ENCODE data around the gene DNAI7.

The DNAI7 gene, protein sequence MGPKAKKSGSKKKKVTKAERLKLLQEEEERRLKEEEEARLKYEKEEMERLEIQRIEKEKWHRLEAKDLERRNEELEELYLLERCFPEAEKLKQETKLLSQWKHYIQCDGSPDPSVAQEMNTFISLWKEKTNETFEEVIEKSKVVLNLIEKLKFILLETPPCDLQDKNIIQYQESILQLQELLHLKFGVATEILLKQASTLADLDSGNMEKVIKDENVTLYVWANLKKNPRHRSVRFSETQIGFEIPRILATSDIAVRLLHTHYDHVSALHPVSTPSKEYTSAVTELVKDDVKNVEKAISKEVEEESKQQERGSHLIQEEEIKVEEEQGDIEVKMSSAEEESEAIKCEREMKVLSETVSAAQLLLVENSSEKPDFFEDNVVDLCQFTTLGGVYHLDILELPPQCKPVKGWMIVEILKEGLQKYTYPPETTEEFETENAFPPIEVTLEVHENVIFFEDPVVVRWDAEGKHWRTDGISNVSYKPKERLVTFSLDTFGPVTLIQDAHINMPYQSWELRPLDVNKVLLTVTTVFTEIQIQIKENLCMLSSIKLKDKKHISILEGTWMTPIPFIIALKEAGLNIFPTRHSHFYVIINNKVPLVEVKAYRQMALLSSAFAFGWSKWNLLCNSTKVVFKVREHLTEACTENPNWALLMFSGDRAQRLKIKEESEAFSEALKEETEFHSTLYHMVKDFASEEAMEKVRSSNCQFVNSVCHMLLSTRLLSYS

GRCh38 chr12:25195056-25195971 lies at the start of gene DNAI7, which contains the start of gene ETFRF1:
DNAI7 (minus strand) TSS chr12:25195160; CDS start chr12:25195078, 82 bp downstream.
ETFRF1 (plus strand) TSS chr12:25195237; CDS start chr12:25203957, 8,720 bp downstream.
- DNase-seq (ENCODE audit: low read depth) = peak; percentile 90

GRCh38 chr12:25243680-25243990 lies 48.7 kb upstream of the DNAI7 start:
- no peak for DNase-seq (ENCODE audit: low read depth)

GRCh38 chr12:25242981-25243679 lies 48.2 kb upstream of the DNAI7 start:
- DNase-seq (ENCODE audit: low read depth) = no peak

- DNase-seq (ENCODE audit: low read depth) = peak; percentile 41
These were observed 46.4 kb upstream of the DNAI7 start for GRCh38 chr12:25241167-25242020.

DNA sequence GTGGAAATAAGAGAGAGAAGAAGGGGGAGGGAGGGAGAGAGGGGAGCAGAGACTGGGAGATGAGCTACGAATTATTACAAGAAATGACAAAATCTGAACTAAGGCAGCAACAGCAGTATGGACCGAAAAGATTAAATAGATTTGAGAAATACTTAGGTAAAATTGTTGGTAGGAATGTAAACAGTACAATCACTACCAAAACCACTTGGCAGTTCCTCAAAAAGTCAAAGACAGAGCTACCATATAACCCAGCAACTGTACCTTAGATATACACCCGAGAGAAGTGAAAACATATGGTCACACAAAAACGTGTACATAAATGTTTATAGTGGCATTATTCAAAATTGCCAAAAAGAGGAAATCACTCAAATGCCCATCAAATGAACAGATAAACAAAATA lies 41.7 kb upstream of the DNAI7 start:
- no peak for DNase-seq (ENCODE audit: low read depth)

- DNase-seq (ENCODE audit: low read depth) = no peak
These were observed 41.2 kb upstream of the DNAI7 start for GRCh38 chr12:25236190-25236589.

- DNase-seq (ENCODE audit: low read depth) = no peak
These were observed 18.4 kb upstream of the DNAI7 start for GRCh38 chr12:25213338-25213737.

GRCh38 chr12:25208554-25208953 lies 13.6 kb upstream of the DNAI7 start:
- no peak for DNase-seq (ENCODE audit: low read depth)

DNA sequence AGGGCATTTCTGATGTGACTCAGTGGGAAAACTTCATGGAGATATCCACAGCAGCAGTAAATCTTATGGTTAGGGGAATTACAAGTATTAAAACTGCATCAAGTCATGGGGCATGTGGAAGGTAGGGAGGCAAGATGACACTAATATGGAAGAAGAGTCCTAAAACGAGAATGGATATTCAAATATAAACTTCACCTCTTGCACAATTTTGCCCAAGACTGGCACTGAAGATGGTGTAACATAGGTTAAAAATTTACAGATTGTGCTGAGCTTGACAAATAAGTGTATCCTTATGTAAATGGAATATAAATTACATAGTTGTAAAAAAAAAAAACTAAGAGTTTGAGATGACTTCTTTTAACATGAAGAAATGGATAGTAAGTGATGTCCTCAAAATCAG lies 12.9 kb upstream of the DNAI7 start:
- DNase-seq (ENCODE audit: low read depth) = no peak

- no peak for DNase-seq (ENCODE audit: low read depth)
These were observed 12.5 kb upstream of the DNAI7 start for GRCh38 chr12:25207411-25207810.

DNA sequence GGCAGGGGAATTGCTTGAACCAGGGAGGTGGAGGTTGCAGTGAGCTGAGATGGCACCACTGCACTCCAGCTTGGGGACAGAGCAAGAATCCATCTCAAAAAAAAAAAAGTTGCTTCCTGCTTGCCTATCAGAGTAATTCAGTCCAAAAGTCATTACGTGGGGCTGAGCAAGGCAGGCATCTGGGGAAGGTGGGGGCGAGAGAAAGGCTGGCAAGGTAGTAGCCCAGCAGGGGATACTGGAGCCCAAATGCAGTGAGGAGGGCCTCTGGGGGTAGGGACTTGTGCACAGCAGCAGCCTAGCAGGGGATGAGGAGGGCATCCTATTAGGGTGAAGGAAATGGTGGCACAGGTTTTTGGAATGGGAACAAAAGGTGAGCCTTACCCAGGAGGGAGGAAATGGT lies 7.2 kb upstream of the DNAI7 start:
- DNase-seq (ENCODE audit: low read depth) = no peak

GRCh38 chr12:25200703-25201102 lies 5.7 kb upstream of the DNAI7 start:
- peak; percentile 16 for DNase-seq (ENCODE audit: low read depth)

GRCh38 chr12:25197608-25198007 lies 2.6 kb upstream of the DNAI7 start:
- DNase-seq (ENCODE audit: low read depth) = no peak

- no peak for DNase-seq (ENCODE audit: low read depth)
These were observed 271 bp downstream of the DNAI7 start for GRCh38 chr12:25194722-25195055.

- DNase-seq (ENCODE audit: low read depth) = no peak
These were observed 746 bp downstream of the DNAI7 start for GRCh38 chr12:25194214-25194613.

- no peak for DNase-seq (ENCODE audit: low read depth)
These were observed 4.2 kb downstream of the DNAI7 start for GRCh38 chr12:25190793-25191192.

GRCh38 chr12:25189656-25190055 lies 5.3 kb downstream of the DNAI7 start:
- DNase-seq (ENCODE audit: low read depth) = no peak

DNA sequence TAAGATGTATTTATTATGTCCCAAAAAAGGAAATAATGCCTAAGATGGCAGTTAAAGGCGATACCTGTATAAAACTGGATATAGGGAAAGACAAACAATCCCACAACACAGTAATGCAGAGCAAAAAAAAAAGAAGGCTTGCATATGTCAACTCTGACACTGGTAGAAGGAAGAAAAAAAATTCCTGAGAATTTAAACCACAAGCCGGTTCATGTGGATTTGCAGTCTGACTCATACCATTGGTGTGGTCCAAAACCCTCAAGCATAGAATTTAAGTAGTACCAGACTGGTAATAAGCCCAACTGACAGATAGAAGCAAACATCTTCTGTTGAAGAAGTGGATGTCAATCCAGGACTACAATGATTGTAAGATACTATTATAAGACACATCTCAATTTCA lies 7.2 kb downstream of the DNAI7 start:
- DNase-seq (ENCODE audit: low read depth) = peak; percentile 89

GRCh38 chr12:25186788-25187402 lies 8.1 kb downstream of the DNAI7 start:
- DNase-seq (ENCODE audit: low read depth) = no peak

DNA sequence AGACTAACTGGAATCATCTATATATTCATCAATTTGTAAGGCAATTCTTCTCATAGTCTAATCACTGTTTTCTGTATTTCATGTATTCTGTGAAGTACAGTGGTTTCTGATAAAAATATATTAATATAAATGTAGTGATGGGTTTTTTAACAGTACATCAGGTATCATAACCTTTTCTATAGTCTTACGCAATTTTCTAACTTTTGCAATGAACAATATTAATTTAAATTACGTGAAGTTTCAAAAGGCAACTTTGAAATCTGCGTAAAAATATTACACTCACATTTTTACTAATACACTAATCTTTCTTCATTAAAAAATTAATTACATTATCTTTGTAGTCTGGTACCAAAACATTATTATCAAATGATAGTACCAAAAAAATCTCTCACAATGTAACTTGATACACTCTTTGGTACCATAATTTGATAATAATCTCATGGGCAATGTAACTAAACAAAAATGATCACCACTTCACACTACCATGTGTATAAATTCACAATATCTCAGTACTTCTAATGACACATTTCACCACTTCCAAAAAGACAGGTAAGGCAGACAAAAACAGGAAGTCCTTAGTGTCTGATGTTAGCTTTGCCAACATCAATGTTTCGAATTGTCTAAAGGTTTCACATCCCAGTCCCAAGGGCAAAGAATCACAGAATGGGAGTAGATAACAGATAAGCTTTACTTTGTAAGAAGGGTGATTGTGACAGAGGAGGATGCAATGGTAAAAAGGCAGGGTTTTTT lies 8.7 kb downstream of the DNAI7 start:
- DNase-seq (ENCODE audit: low read depth) = no peak
